Measurements from ENCODE around the gene CSF1. TPM values are rescaled to one million over a fixed set of nuclear protein-coding genes. Genes with fewer than 3 reads are reported as not detected.

CSF1 gene
- total and polyA plus RNA-seq, 2 of the 13 experiments (the other 11 are each of a cell fraction or from before 2014, with no cell fraction given), result 4.6 to 13.3 TPM

GRCh38 chr1:109877317-109877771 is 33.3 kb upstream of the CSF1 start (continued):
- TF ChIP-seq SSRP1 (CRISPR knock-in tag; IDR thresholded peaks at IDR 0.05) (no peak), ZNF18 (CRISPR knock-in tag; IDR thresholded peaks at IDR 0.05; ENCODE audit: insufficient replicate concordance) (no peak), PBX3 (CRISPR knock-in tag; IDR thresholded peaks at IDR 0.05; ENCODE audit: borderline replicate concordance) (0 out of 2 replicates have a peak, but pooled peaks have one; percentile 26), ZFX (CRISPR knock-in tag; IDR thresholded peaks at IDR 0.05; ENCODE audit: low read depth) (peak; percentile 63; the same call in 1 of the 2 replicates), RBAK (CRISPR knock-in tag; IDR thresholded peaks at IDR 0.05) (no peak), SRSF4 (IDR thresholded peaks at IDR 0.05; ENCODE audit: low read depth, low read length, poor library complexity, severe bottlenecking) (no peak), HMGA1 (CRISPR knock-in tag; conservative IDR thresholded peaks at IDR 0.05) (no peak), GTF2F1 (IDR thresholded peaks at IDR 0.05; ENCODE audit: low read length) (no peak), FIP1L1 (IDR thresholded peaks at IDR 0.05; ENCODE audit: borderline replicate concordance, insufficient read depth, low read depth, low read length) (no peak), LBX2 (CRISPR knock-in tag; IDR thresholded peaks at IDR 0.05; ENCODE audit: borderline replicate concordance) (no peak), SRSF9 (IDR thresholded peaks at IDR 0.05; ENCODE audit: borderline replicate concordance, insufficient read depth, low read depth, low read length, poor library complexity, severe bottlenecking) (no peak), ZNF251 (CRISPR knock-in tag; IDR thresholded peaks at IDR 0.05) (no peak), SETDB1 (CRISPR knock-in tag; IDR thresholded peaks at IDR 0.05; ENCODE audit: borderline replicate concordance) (no peak), ZNF383 (CRISPR knock-in tag; IDR thresholded peaks at IDR 0.05; ENCODE audit: borderline replicate concordance) (no peak), ZFP36L2 (CRISPR knock-in tag; IDR thresholded peaks at IDR 0.05) (no peak), SATB2 (CRISPR knock-in tag; IDR thresholded peaks at IDR 0.05) (no peak), ZNF335 (CRISPR knock-in tag; IDR thresholded peaks at IDR 0.05) (no peak), CREBL2 (CRISPR knock-in tag; IDR thresholded peaks at IDR 0.05; ENCODE audit: borderline replicate concordance) (no peak), ZNF770 (CRISPR knock-in tag; IDR thresholded peaks at IDR 0.05) (no peak), THRA (CRISPR knock-in tag; IDR thresholded peaks at IDR 0.05; ENCODE audit: borderline replicate concordance) (no peak; the same call in 1 of the 2 replicates), ATF6 (CRISPR knock-in tag; conservative IDR thresholded peaks at IDR 0.05) (no peak)

Data from HepG2 (cell line).